Peyer's patch (tissue), 4 donors: Measurements from ENCODE around the gene MUSTN1.

Experiments
- CTCF ChIP-seq, 6 experiments: fragments of 450-650 bp in 4 of 6; fragments of 200-600 bp in 2 of 6; sonication (generic) in 1 of 6; IDR thresholded peaks; one replicate each; pipeline ENCODE4 v1.5.1; 2017 to 2019; ENCODE audit warnings: antibody characterized with exemption in 6 of 6, mild to moderate bottlenecking in 3 of 6, moderate library complexity in 1 of 6
- POLR2A ChIP-seq, 2 donors: fragments of 450-650 bp; IDR thresholded peaks; one replicate each; pipeline ENCODE4 v1.5.1; 2017; ENCODE audit warnings: antibody characterized with exemption in 2 of 2, mild to moderate bottlenecking in 2 of 2, moderate library complexity in 2 of 2

DNA sequence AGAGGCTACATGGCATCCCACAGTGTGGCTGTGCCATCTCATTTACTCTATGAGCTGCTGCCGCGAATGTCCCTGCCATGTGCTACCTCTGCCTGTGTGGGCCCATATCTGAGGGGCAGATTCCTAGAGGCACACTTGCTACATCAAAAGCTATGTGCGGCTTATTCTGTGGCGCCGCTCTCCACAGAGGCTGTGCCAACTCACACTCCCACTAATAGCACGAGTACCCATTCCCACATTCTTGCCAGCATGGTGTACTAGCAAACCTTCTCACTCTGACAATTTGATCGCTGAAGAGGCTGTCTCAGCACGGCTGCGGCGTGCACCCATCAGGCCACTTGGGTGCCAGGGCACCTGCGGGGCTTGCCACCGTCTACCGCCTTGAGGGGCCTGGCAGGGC is 31.2 kb upstream of the MUSTN1 start:
- TF ChIP-seq POLR2A (IDR thresholded peaks at IDR 0.05) (no peak), CTCF (IDR thresholded peaks at IDR 0.05) (no peak)
